DOHH2 (cell line): ENCODE data around the gene PLIN5.

Experiments
- CTCF ChIP-seq: fragments of 200-600 bp; sonication (generic); IDR thresholded peaks from one replicate; pipeline ENCODE4 v1.5.1; 2014; ENCODE audit warnings: antibody characterized with exemption, mild to moderate bottlenecking, low read depth, low read length; ENCODE audit not compliant: poor library complexity, severe bottlenecking
- EZH2phosphoT487 ChIP-seq: fragments of 200-600 bp; sonication (generic); IDR thresholded peaks from 2 replicates; pipeline ENCODE4 v1.6.1; 2017; ENCODE audit warnings: borderline replicate concordance, mild to moderate bottlenecking, antibody characterized with exemption, low read length, moderate library complexity, mixed read lengths

- no peak for TF ChIP-seq CTCF
- TF ChIP-seq EZH2phosphoT487: no peak
Measured at GRCh38 chr19:4497770-4498389, 37.1 kb downstream of the PLIN5 start.
